CD8-positive, alpha-beta memory T cell (primary cell): ENCODE data around the gene SCO2. TPM values are rescaled to one million over a fixed set of nuclear protein-coding genes. Genes with fewer than 3 reads are reported as not detected.

ENCODE experiments used
- CTCF ChIA-PET: fragments of 350-600 bp; sonication (Branson Sonifier 250); formaldehyde crosslinking; loops from one replicate; lab custom pipeline; 2021; ENCODE audit warnings: antibody characterized with exemption; lab: Charles Lee
- POLR2A ChIA-PET: fragments of 350-600 bp; sonication (Branson Sonifier 250); formaldehyde crosslinking; loops from one replicate; lab custom pipeline; 2021; ENCODE audit warnings: antibody characterized with exemption; lab: Charles Lee
- DNase-seq, 5 donors: peaks; one replicate each; pipeline versions ENCODE4 v3.0.0 to v3.0.0-alpha.2; 2020 to 2022; ENCODE audit warnings: mixed read lengths in 1 of 5
- H3K27ac ChIP-seq: one replicate; pipeline ENCODE4 v1.7.0; 2013; ENCODE audit warnings: low read depth, mild to moderate bottlenecking, low read length, moderate library complexity
- H3K27me3 ChIP-seq: 2 replicates; pipeline ENCODE4 v1.7.0; 2013; ENCODE audit warnings: low read length, mild to moderate bottlenecking; ENCODE audit not compliant: insufficient read depth, poor library complexity, severe bottlenecking
- H3K36me3 ChIP-seq: 2 replicates; pipeline ENCODE4 v1.7.0; 2013; ENCODE audit warnings: mild to moderate bottlenecking, low read length, moderate library complexity; ENCODE audit not compliant: insufficient read depth
- H3K4me1 ChIP-seq: 2 replicates; pipeline ENCODE4 v1.7.0; 2013; ENCODE audit warnings: mild to moderate bottlenecking, low read length, moderate library complexity; ENCODE audit not compliant: insufficient read depth
- H3K4me3 ChIP-seq: 2 replicates; pipeline ENCODE4 v1.7.0; 2013; ENCODE audit warnings: mild to moderate bottlenecking, low read length
- H3K9me3 ChIP-seq: 2 replicates; pipeline ENCODE4 v1.7.0; 2013; ENCODE audit warnings: mild to moderate bottlenecking, low read length
- H3K27ac Mint-ChIP-seq, 8 donors: one replicate each; pipeline ENCODE4 v1.8.0; 2020 to 2021; ENCODE audit warnings: mixed read lengths in 8 of 8, mild to moderate bottlenecking in 6 of 8, inconsistent platforms in 3 of 8, moderate library complexity in 3 of 8
- H3K27me3 Mint-ChIP-seq, 2 donors: one replicate each; pipeline ENCODE4 v1.8.0; 2020 to 2021; ENCODE audit warnings: mixed read lengths in 2 of 2, mild to moderate bottlenecking in 1 of 2, moderate library complexity in 1 of 2
- H3K36me3 Mint-ChIP-seq, 3 donors: one replicate each; pipeline ENCODE4 v1.8.0; 2020 to 2021; ENCODE audit warnings: mixed read lengths in 3 of 3, inconsistent platforms in 1 of 3, mild to moderate bottlenecking in 1 of 3
- H3K4me1 Mint-ChIP-seq, 3 donors: one replicate each; pipeline ENCODE4 v1.8.0; 2020 to 2021; ENCODE audit warnings: mixed read lengths in 3 of 3, inconsistent platforms in 1 of 3, mild to moderate bottlenecking in 1 of 3
- H3K4me3 Mint-ChIP-seq, 7 donors: one replicate each; pipeline ENCODE4 v1.8.0; 2020 to 2021; ENCODE audit warnings: mixed read lengths in 7 of 7, mild to moderate bottlenecking in 6 of 7, moderate library complexity in 4 of 7, inconsistent platforms in 2 of 7
- H3K9me3 Mint-ChIP-seq, 5 donors: one replicate each; pipeline ENCODE4 v1.8.0; 2020 to 2022; ENCODE audit warnings: mixed read lengths in 5 of 5, mild to moderate bottlenecking in 3 of 5, moderate library complexity in 2 of 5, inconsistent platforms in 1 of 5
- polyA plus RNA-seq: library from polyadenylated mRNA; unstranded; fragments of 300-500 nt; fragmentation: Illumina TruSeq; gene quantifications from one replicate; pipeline ENCODE4 v1.2.3, GENCODE V29; 2021
- total RNA-seq, 2 experiments: library from RNA; stranded (reverse); gene quantifications; one replicate each; pipeline ENCODE4 v1.2.3, GENCODE V29; 2021

The SCO2 gene
- total and polyA plus RNA-seq, 3 experiments from 2014 or later = 2.4 to 6.5 (median 3.5) TPM

GRCh38 chr22:50562523-50563412, 37.4 kb upstream of the SCO2 start, which contains the start of gene SYCE3:
Gene SYCE3 (minus strand): TSS chr22:50562919. CDS start chr22:50556405, 6,514 bp downstream.
- peaks cover 0 to 4% (median 0%) of the 10 kb centered on the region in 3 donors for H3K36me3 Mint-ChIP-seq
- peaks cover 18 to 21% (median 19%) of the 10 kb centered on the region in 3 donors for H3K4me1 Mint-ChIP-seq
- peak within 1 kb of the TSS; percentile 74 to 98 (median 90) for H3K27ac Mint-ChIP-seq
- Histone ChIP-seq H3K4me3 (peak within 1 kb of the TSS; percentile 85), H3K27me3 (no peaks in the 10 kb centered on the region), H3K36me3 (no peaks in the 10 kb centered on the region), H3K9me3 (no peaks in the 10 kb centered on the region), H3K27ac (peak within 1 kb of the TSS; percentile 29), H3K4me1 (no peaks in the 10 kb centered on the region)
- no peaks in the 10 kb centered on the region for H3K9me3 Mint-ChIP-seq
- DNase-seq = peak; percentile 95 to 98 (median 97)
- ChIA-PET POLR2A (interaction anchor here (0.5 to 3.2 kb wide), 12 partner anchors 14 to 93 kb away, joined by 3 to 23 read pairs (median 6); partner anchors contain the start of genes LMF2, NCAPH2, SCO2 and TYMP), CTCF (interaction anchor here (0.5 to 4.5 kb wide), 28 partner anchors 8 to 332 kb away, joined by 3 to 58 read pairs (median 5); partner anchors contain the start of genes CHKB, CPT1B, KLHDC7B and LMF2)
- peaks cover 0 to 4% of the 10 kb centered on the region in 2 donors for H3K27me3 Mint-ChIP-seq
- H3K4me3 Mint-ChIP-seq = peak within 1 kb of the TSS; percentile 81 to 98 (median 92)

- H3K4me3 ChIP-seq = no peak overlapping the region
- H3K4me1 ChIP-seq = no peaks in the 10 kb centered on the region
- peaks cover 18 to 21% (median 19%) of the 10 kb centered on the region in 3 donors for H3K4me1 Mint-ChIP-seq
- no peaks in the 10 kb centered on the region for H3K36me3 ChIP-seq
- peak in 1 of 5 donors; percentile 44 for DNase-seq
- H3K27ac ChIP-seq = no peak overlapping the region
- no peaks in the 10 kb centered on the region for H3K9me3 ChIP-seq
- H3K27me3 ChIP-seq = no peaks in the 10 kb centered on the region
- POLR2A ChIA-PET = no interaction called here
- peak overlapping the region; percentile 45 to 89 (median 80) for H3K27ac Mint-ChIP-seq
- H3K4me3 Mint-ChIP-seq = peak overlapping the region; percentile 20 to 81 (median 58)
- CTCF ChIA-PET = interaction anchor here (1.9 kb wide), 1 partner anchor 36 kb away, joined by 10 read pairs; the partner anchor contains the start of gene SCO2
- H3K27me3 Mint-ChIP-seq = peaks cover 0 to 4% of the 10 kb centered on the region in 2 donors
- peaks cover 0 to 2% (median 0%) of the 10 kb centered on the region in 3 donors for H3K36me3 Mint-ChIP-seq
- no peaks in the 10 kb centered on the region for H3K9me3 Mint-ChIP-seq
Measured at GRCh38 chr22:50561401-50562358, 36.3 kb upstream of the SCO2 start.

- Histone ChIP-seq H3K9me3 (no peaks in the 10 kb centered on the region), H3K27ac (no peak overlapping the region), H3K4me3 (no peak overlapping the region), H3K27me3 (no peaks in the 10 kb centered on the region), H3K4me1 (no peaks in the 10 kb centered on the region), H3K36me3 (no peaks in the 10 kb centered on the region)
- CTCF ChIA-PET = interaction anchor here (1.3 to 1.9 kb wide), 3 partner anchors 12 to 46 kb away, joined by 3 to 10 read pairs (median 8); partner anchors contain the start of gene SCO2
- peaks cover 18 to 21% (median 19%) of the 10 kb centered on the region in 3 donors for H3K4me1 Mint-ChIP-seq
- no peak overlapping the region for H3K4me3 Mint-ChIP-seq
- H3K27me3 Mint-ChIP-seq = no peaks in the 10 kb centered on the region
- no peak for DNase-seq
- H3K36me3 Mint-ChIP-seq = peaks cover 0 to 2% (median 0%) of the 10 kb centered on the region in 3 donors
- POLR2A ChIA-PET = no interaction called here
- no peaks in the 10 kb centered on the region for H3K9me3 Mint-ChIP-seq
- no peak overlapping the region for H3K27ac Mint-ChIP-seq
Measured at GRCh38 chr22:50560034-50560433, 34.6 kb upstream of the SCO2 start.

- Mint-ChIP-seq H3K9me3 (no peaks in the 10 kb centered on the region), H3K4me3 (no peak overlapping the region), H3K27me3 (no peaks in the 10 kb centered on the region), H3K4me1 (peaks cover 7 to 10% (median 8%) of the 10 kb centered on the region in 3 donors), H3K36me3 (no peaks in the 10 kb centered on the region), H3K27ac (no peak overlapping the region)
- H3K4me1 ChIP-seq = no peaks in the 10 kb centered on the region
- no peaks in the 10 kb centered on the region for H3K27me3 ChIP-seq
- no peak overlapping the region for H3K4me3 ChIP-seq
- H3K36me3 ChIP-seq = no peaks in the 10 kb centered on the region
- no peak overlapping the region for H3K27ac ChIP-seq
- H3K9me3 ChIP-seq = no peaks in the 10 kb centered on the region
- POLR2A ChIA-PET = interaction anchor here (1.3 kb wide), 1 partner anchor 16 kb away, joined by 3 read pairs; no protein-coding TSS in a partner anchor
- CTCF ChIA-PET = interaction anchor here (1.1 to 2.1 kb wide), 3 partner anchors 11 to 65 kb away, joined by 3 to 7 read pairs (median 4); partner anchors contain the start of genes KLHDC7B and SCO2
- DNase-seq = peak in 1 of 5 donors; percentile 8
Measured at GRCh38 chr22:50556703-50557102, 31.3 kb upstream of the SCO2 start.

GRCh38 chr22:50553310-50553709, 27.9 kb upstream of the SCO2 start:
- ChIA-PET CTCF (no interaction called here), POLR2A (no interaction called here)
- H3K36me3 Mint-ChIP-seq = peaks cover 0 to 2% (median 0%) of the 10 kb centered on the region in 3 donors

GRCh38 chr22:50551160-50551752, 25.9 kb upstream of the SCO2 start:
- no peak overlapping the region for H3K27ac ChIP-seq
- H3K4me3 Mint-ChIP-seq = peak overlapping the region in 5 of 7 donors; percentile 32 to 81 (median 60)
- H3K4me1 ChIP-seq = peaks cover 29% of the 10 kb centered on the region
- H3K4me3 ChIP-seq = no peak overlapping the region
- H3K4me1 Mint-ChIP-seq = peaks cover 15 to 34% (median 18%) of the 10 kb centered on the region in 3 donors
- H3K36me3 Mint-ChIP-seq = peaks cover 0 to 2% (median 0%) of the 10 kb centered on the region in 3 donors
- no peaks in the 10 kb centered on the region for H3K36me3 ChIP-seq
- no peaks in the 10 kb centered on the region for H3K27me3 Mint-ChIP-seq
- no peaks in the 10 kb centered on the region for H3K9me3 Mint-ChIP-seq
- ChIA-PET POLR2A (interaction anchor here (1.4 to 2.0 kb wide), 2 partner anchors 12 to 26 kb away, joined by 4 to 6 read pairs; partner anchors contain the start of gene SCO2), CTCF (interaction anchor here (1.5 to 4.6 kb wide), 4 partner anchors 12 to 69 kb away, joined by 7 to 47 read pairs (median 20); partner anchors contain the start of genes SCO2 and SYCE3)
- H3K9me3 ChIP-seq = no peaks in the 10 kb centered on the region
- H3K27ac Mint-ChIP-seq = peak overlapping the region in 3 of 8 donors; percentile 65 to 81 (median 68)
- peak in 1 of 5 donors; percentile 30 for DNase-seq
- no peaks in the 10 kb centered on the region for H3K27me3 ChIP-seq

More at GRCh38 chr22:50553310-50553709, 27.9 kb upstream of the SCO2 start:
- Histone ChIP-seq H3K27me3 (no peaks in the 10 kb centered on the region), H3K27ac (no peak overlapping the region), H3K36me3 (no peaks in the 10 kb centered on the region), H3K9me3 (no peaks in the 10 kb centered on the region), H3K4me3 (no peak overlapping the region), H3K4me1 (peaks cover 25% of the 10 kb centered on the region)
- Mint-ChIP-seq H3K27me3 (no peaks in the 10 kb centered on the region), H3K9me3 (no peaks in the 10 kb centered on the region), H3K27ac (no peak overlapping the region), H3K4me1 (peaks cover 15 to 27% (median 17%) of the 10 kb centered on the region in 3 donors), H3K4me3 (no peak overlapping the region)
- peak in 1 of 5 donors; percentile 12 for DNase-seq
